Neural progenitor cell (in vitro differentiated cells): ENCODE measurements around the gene FST.

ENCODE experiments used
- CTCF ChIP-seq: fragments of 200-600 bp; sonication (generic); IDR thresholded peaks from 2 replicates; pipeline ENCODE4 v1.5.1; 2017; ENCODE audit warnings: antibody characterized with exemption, mild to moderate bottlenecking
- EZH2 ChIP-seq: fragments of 200-600 bp; sonication (generic); IDR thresholded peaks from 2 replicates; pipeline ENCODE4 v1.6.1; 2017; ENCODE audit warnings: antibody characterized with exemption, mild to moderate bottlenecking, moderate library complexity

- TF ChIP-seq CTCF, result no peak
- no peak for TF ChIP-seq EZH2
Measured at GRCh38 chr5:53438486-53439472, 41.6 kb upstream of the FST start.
